CD4-positive, alpha-beta T cell (primary cell): Measurements from ENCODE around the gene TCEA3. TPM values are rescaled to one million over a fixed set of nuclear protein-coding genes. Genes with fewer than 3 reads are reported as not detected.

Experiments used
- ATAC-seq: fragments of 200-7000 bp; cut with Tn5 transposase; one replicate; pipeline ENCODE4 v1.10.0; 2022; ENCODE audit warnings: mild to moderate bottlenecking; ENCODE audit not compliant: poor library complexity
- CTCF ChIA-PET: fragments of 350-600 bp; sonication (Branson Sonifier 250); formaldehyde crosslinking; loops from one replicate; lab custom pipeline; 2021; ENCODE audit warnings: antibody characterized with exemption, inconsistent platforms; lab: Charles Lee
- POLR2A ChIA-PET: fragments of 350-600 bp; sonication (Branson Sonifier 250); formaldehyde crosslinking; loops from one replicate; lab custom pipeline; 2021; ENCODE audit warnings: antibody characterized with exemption, inconsistent platforms; lab: Charles Lee
- DNase-seq, 14 experiments: peaks; one replicate each; pipeline ENCODE4 v3.0.0-alpha.2; 2013 to 2020; ENCODE audit warnings: mixed read lengths in 2 of 14
- H3K27ac ChIP-seq, 2 donors: one replicate each; pipeline versions ENCODE4 v1.5.1 to v1.7.0; 2013; ENCODE audit warnings: low read length in 2 of 2, low read depth in 1 of 2, mild to moderate bottlenecking in 1 of 2
- H3K27me3 ChIP-seq, 2 experiments: 1 replicate in 1 of 2; 2 replicates in 1 of 2; pipeline versions ENCODE4 v1.6.1 to v1.7.0; 2013; ENCODE audit warnings: low read length in 2 of 2, control low read depth in 1 of 2, mild to moderate bottlenecking in 1 of 2, moderate library complexity in 1 of 2; ENCODE audit not compliant: insufficient read depth in 2 of 2, control insufficient read depth in 1 of 2
- H3K36me3 ChIP-seq: one replicate; pipeline ENCODE4 v1.6.1; 2013; ENCODE audit warnings: low read length, control low read depth; ENCODE audit not compliant: insufficient read depth
- H3K4me1 ChIP-seq: one replicate; pipeline ENCODE4 v1.6.1; 2013; ENCODE audit warnings: low read length, control low read depth; ENCODE audit not compliant: insufficient read depth
- H3K4me3 ChIP-seq: one replicate; pipeline ENCODE4 v1.5.1; 2013; ENCODE audit warnings: mild to moderate bottlenecking, low read length, moderate library complexity
- H3K9me3 ChIP-seq, 2 experiments: 1 replicate in 1 of 2; 2 replicates in 1 of 2; pipeline versions ENCODE4 v1.6.1 to v1.7.0; 2013; ENCODE audit warnings: low read length in 2 of 2, mild to moderate bottlenecking in 2 of 2, control low read depth in 1 of 2, moderate library complexity in 1 of 2; ENCODE audit not compliant: control insufficient read depth in 1 of 2, insufficient read depth in 1 of 2
- H3K27ac Mint-ChIP-seq: one replicate; pipeline ENCODE4 v1.8.0; 2020; ENCODE audit warnings: mixed read lengths
- H3K27me3 Mint-ChIP-seq: one replicate; pipeline ENCODE4 v1.8.0; 2021; ENCODE audit warnings: mixed read lengths
- H3K36me3 Mint-ChIP-seq: one replicate; pipeline ENCODE4 v1.8.0; 2021; ENCODE audit warnings: low read depth, mixed read lengths
- H3K4me1 Mint-ChIP-seq: one replicate; pipeline ENCODE4 v1.8.0; 2021; ENCODE audit warnings: low read depth, mixed read lengths
- H3K4me3 Mint-ChIP-seq: one replicate; pipeline ENCODE4 v1.8.0; 2020; ENCODE audit warnings: mild to moderate bottlenecking, mixed read lengths
- H3K9me3 Mint-ChIP-seq: one replicate; pipeline ENCODE4 v1.8.0; 2020; ENCODE audit warnings: mixed read lengths
- CTCF ChIP-seq: fragments of 200-600 bp; IDR thresholded peaks from one replicate; pipeline ENCODE4 v1.8.0; 2022; ENCODE audit warnings: antibody characterized with exemption, mild to moderate bottlenecking
- intact Hi-C, 2 experiments: fragments of 100-400 bp; cut with DNase I in 1 of 2; cut with micrococcal nuclease in 1 of 2; formaldehyde crosslinking; loops; one replicate each; pipeline versions ENCODE4 v1.15.1 to v1.9.0; 2023 to 2025; cut with DNase I, micrococcal nuclease
- total RNA-seq, 174 experiments: library from RNA in 2 of 174; stranded (reverse) in 2 of 174; gene quantifications; one replicate each; pipeline ENCODE4 v1.2.3 and lab custom pipeline; 2021 to 2026

Gene TCEA3
- total RNA-seq, 2 experiments from 2014 or later: 33.1 to 34.6 TPM

GRCh38 chr1:23366146-23366545 is 58.4 kb downstream of the TCEA3 start:
- intact Hi-C loops: loop anchor here (5.0 to 10.0 kb wide), 6 partner anchors 169 to 1276 kb away; partner anchors contain the start of genes E2F2 (in 1 of the 2), GALE (in 1 of the 2), LUZP1 (in 1 of the 2) and RPL11 (in 1 of the 2)
- Mint-ChIP-seq H3K9me3 (peaks cover 10% of the 10 kb centered on the region), H3K36me3 (peaks cover 68% of the 10 kb centered on the region), H3K4me1 (peaks cover 43% of the 10 kb centered on the region), H3K4me3 (peak overlapping the region; percentile 100), H3K27ac (peak overlapping the region; percentile 95), H3K27me3 (no peaks in the 10 kb centered on the region)
- Histone ChIP-seq H3K4me3 (no peak overlapping the region), H3K27ac (no peak overlapping the region), H3K27me3 (no peaks in the 10 kb centered on the region), H3K36me3 (peaks cover 21% of the 10 kb centered on the region), H3K9me3 (peaks cover 15 to 28% of the 10 kb centered on the region in 2 experiments), H3K4me1 (peaks cover 28% of the 10 kb centered on the region)
- DNase-seq (no peak), ATAC-seq (no peak)
- no peak for TF ChIP-seq CTCF
- POLR2A ChIA-PET: interaction anchor here (1.5 to 2.2 kb wide), 2 partner anchors 20 to 22 kb away, joined by 4 to 15 read pairs; partner anchors contain the start of gene HNRNPR
- CTCF ChIA-PET: interaction anchor here (1.6 kb wide), 1 partner anchor 21 kb away, joined by 6 read pairs; the partner anchor contains the start of gene HNRNPR

GRCh38 chr1:23362218-23362713 is 62.3 kb downstream of the TCEA3 start:
- Mint-ChIP-seq H3K4me3 (no peak overlapping the region), H3K27ac (no peak overlapping the region), H3K36me3 (peaks cover 83% of the 10 kb centered on the region), H3K27me3 (no peaks in the 10 kb centered on the region), H3K9me3 (peaks cover 18% of the 10 kb centered on the region), H3K4me1 (peaks cover 16% of the 10 kb centered on the region)
- ChIA-PET CTCF (no interaction called here), POLR2A (interaction anchor here (0.5 to 2.5 kb wide), 2 partner anchors 18 to 170 kb away, joined by 3 to 9 read pairs; partner anchors contain the start of gene HNRNPR)
- DNase-seq (no peak), ATAC-seq (no peak)
- H3K27ac ChIP-seq: no peak overlapping the region
- TF ChIP-seq CTCF: no peak
- peaks cover 3% of the 10 kb centered on the region for H3K4me1 ChIP-seq
- no peak overlapping the region for H3K4me3 ChIP-seq
- peaks cover 21% of the 10 kb centered on the region for H3K36me3 ChIP-seq
- no peaks in the 10 kb centered on the region for H3K27me3 ChIP-seq
- peaks cover 25 to 44% of the 10 kb centered on the region in 2 experiments for H3K9me3 ChIP-seq
- intact Hi-C loops: loop anchor here (10.0 kb wide), 4 partner anchors 173 to 613 kb away; partner anchors contain the start of genes E2F2 (in 1 of the 2), GALE (in 1 of the 2) and LUZP1 (in 1 of the 2)

GRCh38 chr1:23358310-23358875 is 66.2 kb downstream of the TCEA3 start:
- POLR2A ChIA-PET: no interaction called here
- Histone ChIP-seq H3K36me3 (peaks cover 15% of the 10 kb centered on the region), H3K9me3 (peaks cover 20 to 39% of the 10 kb centered on the region in 2 experiments), H3K27me3 (no peaks in the 10 kb centered on the region), H3K4me3 (no peak overlapping the region), H3K4me1 (no peaks in the 10 kb centered on the region), H3K27ac (no peak overlapping the region)
- ATAC-seq (no peak), DNase-seq (no peak)
- CTCF ChIA-PET: interaction anchor here (1.4 kb wide), 1 partner anchor 46 kb away, joined by 6 read pairs; no protein-coding TSS in a partner anchor
- no peak for TF ChIP-seq CTCF
- intact Hi-C loops: no loop called here
- peaks cover 57% of the 10 kb centered on the region for H3K36me3 Mint-ChIP-seq
- no peak overlapping the region for H3K27ac Mint-ChIP-seq
- no peak overlapping the region for H3K4me3 Mint-ChIP-seq
- peaks cover 6% of the 10 kb centered on the region for H3K4me1 Mint-ChIP-seq
- H3K27me3 Mint-ChIP-seq: no peaks in the 10 kb centered on the region
- H3K9me3 Mint-ChIP-seq: peaks cover 18% of the 10 kb centered on the region
